GM23248 (cell line): ENCODE measurements around the gene ABCC4.

Experiments used
- EZH2 ChIP-seq: fragments of 200-600 bp; sonication (generic); IDR thresholded peaks from 2 replicates; pipeline ENCODE4 v1.6.1; 2018; ENCODE audit warnings: antibody characterized with exemption, mild to moderate bottlenecking; ENCODE audit not compliant: insufficient read depth, poor library complexity, severe bottlenecking
- EZH2phosphoT487 ChIP-seq: fragments of 200-600 bp; sonication (generic); IDR thresholded peaks from 2 replicates; pipeline ENCODE4 v1.6.1; 2018; ENCODE audit warnings: antibody characterized with exemption, moderate library complexity, mild to moderate bottlenecking, low read depth; ENCODE audit not compliant: insufficient read depth

DNA sequence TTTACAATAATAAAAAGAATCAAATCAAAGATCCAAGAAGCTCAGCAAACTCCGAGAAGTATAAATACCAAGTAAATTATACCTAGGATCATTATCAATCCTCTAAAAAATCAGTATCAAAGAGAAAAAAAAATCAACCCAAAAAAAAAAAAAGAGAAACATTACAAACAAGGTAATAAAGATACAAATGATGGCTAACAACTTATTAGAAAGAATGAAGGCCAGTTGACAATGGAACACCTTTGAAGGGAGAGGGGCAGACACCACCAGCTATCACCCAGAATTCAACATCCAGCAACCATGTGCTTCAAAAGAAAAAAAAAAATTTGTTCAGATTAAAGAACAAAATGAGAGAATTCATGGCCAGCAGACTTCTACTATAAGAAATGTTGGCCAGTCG is 77.2 kb downstream of the ABCC4 start:
- TF ChIP-seq EZH2 (no peak), EZH2phosphoT487 (no peak)
